Nephron (organoid): ENCODE measurements around the gene MFSD11.

ENCODE experiments used
- H3K27ac Mint-ChIP-seq, 3 experiments: 2 replicates each; pipeline ENCODE4 v1.8.0; 2020; ENCODE audit warnings: mixed read lengths in 3 of 3, mild to moderate bottlenecking in 2 of 3, moderate library complexity in 1 of 3
- H3K27me3 Mint-ChIP-seq: 2 replicates; pipeline ENCODE4 v1.8.0; 2021; ENCODE audit warnings: low read depth, mild to moderate bottlenecking, moderate library complexity, mixed read lengths
- H3K36me3 Mint-ChIP-seq: 2 replicates; pipeline ENCODE4 v1.8.0; 2020; ENCODE audit warnings: low read depth, mixed read lengths
- H3K4me1 Mint-ChIP-seq: 2 replicates; pipeline ENCODE4 v1.8.0; 2020; ENCODE audit warnings: mixed read lengths
- H3K4me3 Mint-ChIP-seq, 3 experiments: 2 replicates each; pipeline ENCODE4 v1.8.0; 2020; ENCODE audit warnings: mild to moderate bottlenecking in 3 of 3, mixed read lengths in 3 of 3, moderate library complexity in 2 of 3
- H3K9me3 Mint-ChIP-seq: 2 replicates; pipeline ENCODE4 v1.8.0; 2020; ENCODE audit warnings: mixed read lengths
- CTCF ChIP-seq, 3 experiments: fragments of 200-600 bp; sonication (generic); IDR thresholded peaks; one replicate each; pipeline ENCODE4 v1.5.0; 2021; ENCODE audit warnings: antibody characterized with exemption in 3 of 3; ENCODE audit not compliant: unreplicated experiment in 3 of 3

Gene MFSD11

DNA sequence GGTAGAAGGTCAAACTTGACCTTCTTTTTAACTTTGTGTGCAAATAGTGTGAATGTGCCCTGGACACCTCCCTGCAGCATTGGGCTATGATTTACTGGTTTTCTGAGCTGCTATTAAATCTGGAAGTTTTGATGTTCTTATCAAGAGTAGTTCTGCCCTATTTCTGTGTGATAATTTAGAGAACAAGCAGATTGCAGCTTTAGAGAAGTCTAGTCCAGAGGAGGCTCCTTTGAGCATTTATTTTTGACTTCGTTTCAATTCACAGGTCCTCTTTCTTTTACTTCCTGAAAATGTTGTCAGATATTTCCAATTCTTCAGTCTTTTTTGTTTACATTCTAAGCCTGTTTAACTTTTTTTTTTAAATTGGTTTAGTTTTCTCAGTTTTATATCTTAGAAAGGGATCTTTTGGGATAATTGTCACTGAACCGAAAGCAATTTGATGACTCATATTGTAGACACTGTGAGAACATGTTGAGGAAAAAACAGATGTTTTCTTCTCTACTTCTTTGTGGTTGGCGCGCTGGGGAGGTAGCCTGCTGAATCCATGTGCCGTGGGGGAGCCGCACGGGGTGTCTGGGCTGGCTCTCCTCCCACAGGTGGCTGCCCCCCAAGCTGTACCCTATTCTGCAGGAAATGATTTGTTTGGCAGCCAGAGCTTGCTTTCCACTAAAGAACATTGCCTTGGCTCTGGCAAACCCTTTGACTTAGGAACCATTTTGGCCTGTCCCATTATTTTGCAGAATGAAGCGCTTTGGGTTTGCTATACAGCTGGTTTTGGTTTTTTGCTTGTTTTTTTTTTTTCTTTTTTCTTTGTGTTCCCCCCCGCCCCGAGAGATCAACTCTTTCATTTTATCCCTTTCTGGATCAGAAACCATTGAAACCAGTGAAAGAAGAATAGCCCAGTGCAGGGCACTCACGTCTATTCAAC lies 53.4 kb downstream of the MFSD11 start:
- H3K4me1 Mint-ChIP-seq: peaks cover 11% of the 10 kb centered on the region
- no peak for TF ChIP-seq CTCF (IDR thresholded peaks at IDR 0.05; ENCODE audit: unreplicated experiment in 3 of 3)
- H3K9me3 Mint-ChIP-seq: no peaks in the 10 kb centered on the region
- H3K27ac Mint-ChIP-seq: no peak overlapping the region
- H3K4me3 Mint-ChIP-seq: no peak overlapping the region
- H3K36me3 Mint-ChIP-seq: peaks cover 7% of the 10 kb centered on the region
- no peaks in the 10 kb centered on the region for H3K27me3 Mint-ChIP-seq

- Mint-ChIP-seq H3K4me1 (peaks cover 11% of the 10 kb centered on the region), H3K27me3 (no peaks in the 10 kb centered on the region), H3K27ac (no peak overlapping the region), H3K36me3 (peaks cover 7% of the 10 kb centered on the region), H3K9me3 (no peaks in the 10 kb centered on the region), H3K4me3 (no peak overlapping the region)
- no peak for TF ChIP-seq CTCF (IDR thresholded peaks at IDR 0.05; ENCODE audit: unreplicated experiment in 3 of 3)
These were observed 54.4 kb downstream of the MFSD11 start for GRCh38 chr17:76792348-76792747.

DNA sequence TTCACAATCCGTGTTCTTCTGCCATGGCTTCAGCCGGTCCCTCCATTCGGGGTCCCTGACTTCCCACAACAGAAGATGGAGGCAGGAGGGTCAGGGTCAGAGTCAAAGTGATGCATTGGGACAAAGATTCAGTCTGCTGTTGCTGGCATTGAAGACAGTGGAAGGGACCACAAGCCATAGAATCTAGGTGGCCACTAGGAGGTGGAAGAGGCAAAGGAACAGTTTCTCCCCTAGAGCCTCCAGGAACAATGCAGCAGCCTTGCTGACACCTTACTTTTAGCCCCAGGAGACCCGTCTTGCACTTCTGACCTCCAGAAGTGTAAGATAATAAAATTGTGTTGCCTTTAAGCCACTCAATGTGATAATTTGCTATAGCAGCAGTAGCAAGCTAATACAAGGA lies 55.9 kb downstream of the MFSD11 start:
- peaks cover 7% of the 10 kb centered on the region for H3K36me3 Mint-ChIP-seq
- no peaks in the 10 kb centered on the region for H3K27me3 Mint-ChIP-seq
- no peak overlapping the region for H3K27ac Mint-ChIP-seq
- H3K9me3 Mint-ChIP-seq: no peaks in the 10 kb centered on the region
- TF ChIP-seq CTCF (IDR thresholded peaks at IDR 0.05; ENCODE audit: unreplicated experiment in 3 of 3): peak in 1 of 3 experiments; percentile 14
- no peak overlapping the region for H3K4me3 Mint-ChIP-seq
- peaks cover 11% of the 10 kb centered on the region for H3K4me1 Mint-ChIP-seq

DNA sequence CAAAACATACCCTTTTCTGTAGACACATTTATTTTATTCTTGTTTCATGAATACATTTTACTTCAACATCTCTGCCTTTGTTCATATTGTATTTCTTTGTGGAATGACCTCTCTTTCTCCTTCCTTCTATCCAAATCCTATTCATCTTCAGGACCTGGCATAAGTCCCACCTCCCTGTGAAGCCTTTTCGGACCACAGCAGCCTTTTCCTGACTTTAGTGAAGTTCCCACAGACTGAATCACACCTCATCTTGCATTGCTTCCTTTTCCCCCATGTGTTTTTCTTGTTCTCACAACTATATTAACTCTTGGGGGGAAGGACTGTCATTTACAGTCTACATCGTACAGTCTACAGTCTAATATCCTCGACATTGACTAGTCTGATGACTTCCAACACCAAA lies 58.2 kb downstream of the MFSD11 start:
- Mint-ChIP-seq H3K36me3 (no peaks in the 10 kb centered on the region), H3K27me3 (no peaks in the 10 kb centered on the region), H3K27ac (no peak overlapping the region), H3K9me3 (no peaks in the 10 kb centered on the region), H3K4me1 (peaks cover 9% of the 10 kb centered on the region), H3K4me3 (no peak overlapping the region)
- TF ChIP-seq CTCF (IDR thresholded peaks at IDR 0.05; ENCODE audit: unreplicated experiment in 3 of 3): no peak

DNA sequence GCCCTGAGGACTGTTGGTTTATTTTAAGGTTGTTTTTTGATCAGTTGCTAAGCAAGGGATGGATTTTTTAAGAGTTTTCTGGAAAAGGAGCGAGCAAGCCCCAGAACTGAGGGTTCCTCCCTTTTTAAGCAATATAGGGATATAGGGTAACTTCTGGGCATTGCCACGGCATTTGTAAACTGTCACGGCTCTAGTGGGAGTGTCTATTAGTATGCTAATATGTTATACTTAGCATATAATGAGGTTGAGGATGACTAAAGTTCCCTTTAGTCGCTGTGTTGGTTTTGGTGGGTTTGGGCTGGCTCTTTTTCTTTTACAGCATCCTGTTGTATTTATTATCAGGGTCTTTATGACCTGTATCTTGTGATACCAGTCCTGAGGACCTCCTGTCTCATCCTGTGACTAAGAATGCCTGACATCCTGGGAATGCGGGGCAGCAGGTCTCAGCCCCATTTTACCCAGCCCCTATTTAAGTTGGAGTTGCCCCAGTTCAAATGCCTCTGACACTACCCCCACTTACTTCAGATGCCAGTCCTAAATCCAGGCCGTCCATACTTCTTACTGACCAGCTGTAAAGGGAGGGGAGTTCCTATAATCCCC lies 59.4 kb downstream of the MFSD11 start:
- no peak for TF ChIP-seq CTCF (IDR thresholded peaks at IDR 0.05; ENCODE audit: unreplicated experiment in 3 of 3)
- Mint-ChIP-seq H3K9me3 (no peaks in the 10 kb centered on the region), H3K27ac (no peak overlapping the region), H3K4me1 (no peaks in the 10 kb centered on the region), H3K4me3 (no peak overlapping the region), H3K27me3 (no peaks in the 10 kb centered on the region), H3K36me3 (no peaks in the 10 kb centered on the region)
